C4-2B (cell line): ENCODE results near the gene WNT7A.

Experiments used
- H3K27ac ChIP-seq: fragments of 450-650 bp; 2 replicates; pipeline ENCODE4 v1.5.1; 2017
- CTCF ChIP-seq: fragments of 450-650 bp; conservative IDR thresholded peaks from 2 replicates; pipeline ENCODE4 v1.5.1; 2017; ENCODE audit warnings: mild to moderate bottlenecking
- ZFX ChIP-seq: fragments of 450-650 bp; IDR thresholded peaks from 2 replicates; pipeline ENCODE4 v1.6.1; 2017

Gene WNT7A

GRCh38 chr3:13891017-13891392 is 11.1 kb upstream of the WNT7A start:
- no peak overlapping the region for H3K27ac ChIP-seq
- no peak for TF ChIP-seq ZFX
- no peak for TF ChIP-seq CTCF

GRCh38 chr3:13890377-13891016 is 10.6 kb upstream of the WNT7A start:
- H3K27ac ChIP-seq = no peak overlapping the region
- TF ChIP-seq CTCF (no peak), ZFX (no peak)

GRCh38 chr3:13888576-13888975 is 8.7 kb upstream of the WNT7A start:
- no peak overlapping the region for H3K27ac ChIP-seq
- TF ChIP-seq ZFX = no peak
- TF ChIP-seq CTCF = no peak

- no peak overlapping the region for H3K27ac ChIP-seq
- TF ChIP-seq ZFX (no peak), CTCF (no peak)
Measured at GRCh38 chr3:13887495-13888300, 7.8 kb upstream of the WNT7A start.

GRCh38 chr3:13886593-13887129 is 6.8 kb upstream of the WNT7A start:
- TF ChIP-seq ZFX = no peak
- TF ChIP-seq CTCF = no peak
- no peak overlapping the region for H3K27ac ChIP-seq

- TF ChIP-seq CTCF (peak; percentile 44), ZFX (no peak)
- H3K27ac ChIP-seq = no peak overlapping the region
Measured at GRCh38 chr3:13885704-13886010, 5.8 kb upstream of the WNT7A start.

- TF ChIP-seq CTCF (peak; percentile 92), ZFX (no peak)
- H3K27ac ChIP-seq = no peak overlapping the region
Measured at GRCh38 chr3:13884851-13885703, 5.2 kb upstream of the WNT7A start.
